ENCODE results near the gene CWC25. TPM values are rescaled to one million over a fixed set of nuclear protein-coding genes. Genes with fewer than 3 reads are reported as not detected.
A peak's percentile ranks its signal among the peaks of the same experiment; 100 is the strongest.

Gene CWC25
- total and polyA plus RNA-seq, 9 of the 15 experiments (the other 6 are each of a cell fraction or from before 2014, with no cell fraction given): 16.5 to 27.4 (median 23.0) TPM

DNA sequence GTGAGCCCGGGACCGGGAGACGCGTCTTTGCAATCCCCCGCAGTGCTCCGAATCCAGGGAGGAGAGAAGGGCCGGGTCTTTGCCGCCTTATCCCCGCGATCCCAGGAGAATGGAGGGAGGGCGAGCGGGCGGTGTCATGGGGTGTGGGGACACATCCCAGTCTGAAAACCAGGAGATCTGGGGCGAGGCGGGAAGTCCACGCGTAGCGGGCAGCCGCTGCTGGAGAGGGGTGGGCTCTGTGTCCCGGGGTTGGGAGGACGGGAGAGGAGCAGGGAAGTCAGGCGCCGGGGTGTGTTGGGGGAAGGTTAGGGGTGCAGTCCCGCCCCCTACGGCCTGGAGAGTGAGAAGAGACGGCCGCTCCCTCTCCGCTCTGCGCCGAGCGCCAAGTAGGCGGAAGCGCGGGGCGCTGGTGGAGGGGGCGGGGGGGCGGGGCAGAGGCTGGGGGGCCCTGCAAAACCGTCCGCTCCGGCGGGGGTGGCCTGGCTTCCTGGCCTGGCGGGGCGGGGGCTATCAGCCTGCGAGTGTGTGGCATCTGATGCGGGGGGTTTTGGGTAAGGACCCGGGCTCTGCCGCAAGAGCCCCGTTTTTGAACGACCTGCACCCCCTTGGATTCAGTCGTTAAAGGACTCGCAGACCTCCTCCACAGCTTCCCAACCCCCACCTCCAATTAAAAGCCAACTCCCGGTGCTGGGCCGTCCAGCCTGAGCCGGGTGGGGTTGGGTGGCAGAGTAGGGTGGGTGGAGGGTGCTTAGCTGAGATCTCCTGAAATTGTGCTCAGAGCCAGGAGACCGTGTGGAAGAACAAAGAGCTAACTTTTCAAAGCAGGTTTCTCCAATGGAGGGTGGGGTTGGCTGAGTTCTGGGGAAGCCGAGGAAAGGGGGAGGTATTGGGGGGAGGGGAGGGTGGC lies 45.4 kb upstream of the CWC25 start (continued):
- TF ChIP-seq NRF1 (conservative IDR thresholded peaks at IDR 0.05 in 1 of 2, IDR thresholded peaks at IDR 0.05 in 1 of 2) (no peak), HMBOX1 (IDR thresholded peaks at IDR 0.05) (no peak), ZNF695 (CRISPR knock-in tag; IDR thresholded peaks at IDR 0.05) (no peak), ZBTB7A (IDR thresholded peaks at IDR 0.05; ENCODE audit: borderline replicate concordance, control insufficient read depth, low read depth, low read length) (peak; percentile 76; the same call in 1 of the 2 replicates), ZFPM2 (CRISPR knock-in tag; IDR thresholded peaks at IDR 0.05) (no peak)

DNA sequence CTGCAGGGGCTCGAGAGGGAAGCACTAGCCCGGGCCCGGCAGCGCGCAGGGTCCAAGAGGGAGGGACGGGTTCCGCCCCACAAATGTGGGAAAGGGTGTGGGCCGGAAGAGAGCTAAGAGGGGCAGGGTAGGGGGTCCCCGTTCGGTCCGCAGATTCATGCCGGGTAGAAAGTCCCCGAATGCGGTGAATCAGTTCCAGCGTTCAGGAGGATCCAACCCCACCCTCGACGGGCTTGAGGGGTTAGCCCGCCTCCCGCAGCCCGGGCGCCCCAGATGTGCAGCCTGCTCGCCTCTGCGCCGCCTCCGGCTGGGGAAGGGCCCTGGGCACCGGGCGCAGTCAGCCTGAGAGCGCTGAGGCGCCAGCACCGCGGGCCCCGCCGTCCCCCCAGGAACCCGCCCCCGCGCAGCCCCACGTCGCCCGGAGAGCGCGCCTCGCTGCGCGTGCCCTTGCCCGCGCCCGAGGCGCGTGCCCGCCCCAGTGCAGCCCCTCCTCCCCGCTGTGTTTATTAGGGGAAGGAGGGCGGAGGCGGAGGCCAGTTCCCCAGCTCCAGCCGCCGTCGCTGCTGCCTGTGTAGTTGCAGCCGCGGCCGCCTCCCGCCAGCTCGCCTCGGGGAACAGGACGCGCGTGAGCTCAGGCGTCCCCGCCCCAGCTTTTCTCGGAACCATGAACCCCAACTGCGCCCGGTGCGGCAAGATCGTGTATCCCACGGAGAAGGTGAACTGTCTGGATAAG lies 44.6 kb upstream of the CWC25 start, which contains the start of gene LASP1:
LASP1 (plus strand) TSS at position 533 of the 733 bp plus-strand sequence; CDS start at position 665, 132 bp downstream.
- Histone ChIP-seq H3K36me3 (ENCODE audit: control insufficient read depth, insufficient read depth, low read length) (peaks cover 30% of the 10 kb centered on the region; the same call in 2 of the 3 replicates), H2AFZ (ENCODE audit: low read depth, low read length) (peak within 1 kb of the TSS; percentile 89), H3K4me3 (peak within 1 kb of the TSS; percentile 97), H3K9me1 (ENCODE audit: control insufficient read depth, insufficient read depth, low read length) (peaks cover 17% of the 10 kb centered on the region), H3K27me3 (ENCODE audit: control insufficient read depth in 2 of 2, insufficient read depth in 2 of 2, low read length in 2 of 2) (no peaks in the 10 kb centered on the region), H3K79me2 (ENCODE audit: control insufficient read depth, insufficient read depth, low read length) (peaks cover 47% of the 10 kb centered on the region), H3K9me3 (replicated peaks; ENCODE audit: control insufficient read depth, insufficient read depth, low read depth, low read length) (no peaks in the 10 kb centered on the region), H3K9ac (ENCODE audit: insufficient read depth in 1 of 2, low read depth in 2 of 2, low read length in 2 of 2) (peak within 1 kb of the TSS; percentile 91 to 94), H4K20me1 (replicated peaks; ENCODE audit: control insufficient read depth, insufficient read depth, low read length) (peaks cover 30% of the 10 kb centered on the region), H3K27ac (ENCODE audit: extremely low read depth, low read depth, low read length) (peak within 1 kb of the TSS; percentile 92), H3K4me1 (replicated peaks in 1 of 2; ENCODE audit: control insufficient read depth in 2 of 2, insufficient read depth in 2 of 2, low read length in 2 of 2) (peaks cover 18 to 47% of the 10 kb centered on the region in 2 experiments), H3K4me2 (ENCODE audit: insufficient read depth, low read length) (peak within 1 kb of the TSS; percentile 98)
- ATAC-seq (peak; percentile 67), DNase-seq (ENCODE audit: extremely low read depth in 1 of 4, low spot score in 3 of 4) (peak; percentile 81 to 93 (median 87)), FAIRE-seq (peak; percentile 11)
- POLR2A ChIA-PET: interaction anchor here (0.7 to 5.0 kb wide), 17 partner anchors 8 to 1502 kb away, joined by 3 to 70 read pairs (median 4); partner anchors contain the start of genes FBXO47 and RPL23
- WGBS (ENCODE audit: insufficient coverage, low coverage, missing lambda C conversion rate): 0% methylated on average over 38 of the region's 73 CpGs
- CTCF ChIA-PET (ENCODE audit: low intra/inter-chr PET ratio): interaction anchor here (0.6 kb wide), 1 partner anchor 27 kb away, joined by 3 read pairs; no protein-coding TSS in a partner anchor
- in situ Hi-C loops (cut with MboI) (no loop called here), intact Hi-C loops (cut with micrococcal nuclease) (loop anchor here (2.0 to 10.0 kb wide), 6 partner anchors 31 to 283 kb away; partner anchors contain the start of genes EPOP, LASP1NB, PLXDC1 and PSMB3)
- no TSS peak for BruUV-seq (replicated peaks)
- TF ChIP-seq RCOR1 (IDR thresholded peaks at IDR 0.05; ENCODE audit: borderline replicate concordance in 1 of 2, low read depth in 2 of 2, low read length in 2 of 2) (peak; percentile 3 to 44; a peak in 1 of 4 replicates), ZSCAN29 (IDR thresholded peaks at IDR 0.05) (peak; percentile 54; the same call in 1 of the 2 replicates), ZNF280B (CRISPR knock-in tag; IDR thresholded peaks at IDR 0.05) (no peak), ZNF24 (IDR thresholded peaks at IDR 0.05) (peak; percentile 49), RBM34 (IDR thresholded peaks at IDR 0.05; ENCODE audit: borderline replicate concordance, insufficient read depth, low read length) (no peak), KDM5B (IDR thresholded peaks at IDR 0.05; ENCODE audit: insufficient replicate concordance, low read depth, low read length) (peak; percentile 95)
- TF ChIP-seq, protein P1, sequence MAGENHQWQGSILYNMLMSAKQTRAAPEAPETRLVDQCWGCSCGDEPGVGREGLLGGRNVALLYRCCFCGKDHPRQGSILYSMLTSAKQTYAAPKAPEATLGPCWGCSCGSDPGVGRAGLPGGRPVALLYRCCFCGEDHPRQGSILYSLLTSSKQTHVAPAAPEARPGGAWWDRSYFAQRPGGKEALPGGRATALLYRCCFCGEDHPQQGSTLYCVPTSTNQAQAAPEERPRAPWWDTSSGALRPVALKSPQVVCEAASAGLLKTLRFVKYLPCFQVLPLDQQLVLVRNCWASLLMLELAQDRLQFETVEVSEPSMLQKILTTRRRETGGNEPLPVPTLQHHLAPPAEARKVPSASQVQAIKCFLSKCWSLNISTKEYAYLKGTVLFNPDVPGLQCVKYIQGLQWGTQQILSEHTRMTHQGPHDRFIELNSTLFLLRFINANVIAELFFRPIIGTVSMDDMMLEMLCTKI (IDR thresholded peaks at IDR 0.05; ENCODE audit: partially characterized antibody): no peak

Measured in K562 (cell line).